ENCODE data around the gene XPO4.

The XPO4 gene

GRCh38 chr13:20826301-20826700 lies 76.2 kb downstream of the XPO4 start:
- no peak for DNase-seq

- DNase-seq: no peak
These were observed 77.1 kb downstream of the XPO4 start for GRCh38 chr13:20825477-20825875.

GRCh38 chr13:20824762-20825476 lies 77.6 kb downstream of the XPO4 start:
- no peak for DNase-seq

DNA sequence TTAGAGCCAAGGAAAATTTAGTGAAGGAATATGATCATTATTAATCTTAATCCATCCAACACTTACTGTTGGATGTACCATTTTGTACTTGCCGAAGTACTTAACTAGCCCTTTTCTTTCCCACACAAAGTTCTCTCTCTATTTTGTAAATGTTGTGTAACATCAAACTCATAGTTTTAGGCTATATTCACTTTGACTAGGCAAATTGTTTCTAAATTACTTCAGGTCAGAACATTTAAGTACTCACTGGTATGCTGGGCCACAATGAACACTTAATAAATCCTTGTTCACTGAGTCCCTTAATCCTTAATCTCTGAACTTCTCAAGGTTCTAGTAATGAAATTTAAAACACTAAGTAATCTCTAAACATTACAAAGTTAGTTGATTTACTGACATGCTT lies 79.5 kb downstream of the XPO4 start:
- no peak for DNase-seq

DNA sequence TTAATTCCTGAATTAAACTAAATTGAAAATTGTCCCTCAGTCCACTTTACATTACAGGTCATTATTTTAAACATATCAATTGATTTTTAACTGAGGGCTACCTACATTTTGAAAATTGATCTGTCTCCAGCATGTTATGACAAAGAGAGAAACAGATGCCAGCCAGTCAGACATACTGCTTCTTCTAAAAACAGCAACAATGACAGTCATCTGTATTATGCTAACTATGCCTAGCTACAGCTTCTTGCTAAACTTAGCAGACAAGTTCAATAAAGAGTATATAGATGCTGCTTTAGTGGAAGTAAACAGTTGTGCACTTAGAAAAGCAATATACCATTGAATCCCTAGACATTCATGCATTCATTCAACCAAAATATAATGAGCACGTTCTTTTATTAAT lies 80.1 kb downstream of the XPO4 start:
- DNase-seq: no peak

- no peak for DNase-seq
These were observed 82.8 kb downstream of the XPO4 start for GRCh38 chr13:20819715-20820114.

- no peak for DNase-seq
These were observed 87.1 kb downstream of the XPO4 start for GRCh38 chr13:20815464-20815863.

GRCh38 chr13:20814224-20814910 lies 88.2 kb downstream of the XPO4 start:
- DNase-seq: no peak

- DNase-seq: no peak
These were observed 89.7 kb downstream of the XPO4 start for GRCh38 chr13:20812890-20813289.

DNA sequence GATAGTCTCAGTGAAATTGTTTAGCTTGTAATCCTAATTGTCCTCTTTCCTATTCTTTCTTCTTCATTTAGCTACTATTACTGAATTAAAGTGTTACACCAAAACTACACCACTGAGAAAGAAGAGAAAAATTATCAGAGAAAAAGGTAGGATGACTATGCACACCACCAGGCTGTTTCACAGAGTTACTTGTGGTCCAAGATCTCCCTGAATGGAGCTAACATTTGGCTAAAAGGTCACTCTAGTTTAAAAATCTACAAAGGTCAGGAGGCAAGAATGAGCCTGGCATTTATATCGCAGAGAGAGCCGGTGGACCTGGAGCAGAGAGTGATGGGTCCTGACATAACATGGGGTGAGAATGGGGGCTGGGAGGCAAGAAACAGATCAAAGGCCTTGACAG lies 91.7 kb downstream of the XPO4 start:
- no peak for DNase-seq

GRCh38 chr13:20808874-20809273 lies 93.7 kb downstream of the XPO4 start:
- DNase-seq: no peak

DNA sequence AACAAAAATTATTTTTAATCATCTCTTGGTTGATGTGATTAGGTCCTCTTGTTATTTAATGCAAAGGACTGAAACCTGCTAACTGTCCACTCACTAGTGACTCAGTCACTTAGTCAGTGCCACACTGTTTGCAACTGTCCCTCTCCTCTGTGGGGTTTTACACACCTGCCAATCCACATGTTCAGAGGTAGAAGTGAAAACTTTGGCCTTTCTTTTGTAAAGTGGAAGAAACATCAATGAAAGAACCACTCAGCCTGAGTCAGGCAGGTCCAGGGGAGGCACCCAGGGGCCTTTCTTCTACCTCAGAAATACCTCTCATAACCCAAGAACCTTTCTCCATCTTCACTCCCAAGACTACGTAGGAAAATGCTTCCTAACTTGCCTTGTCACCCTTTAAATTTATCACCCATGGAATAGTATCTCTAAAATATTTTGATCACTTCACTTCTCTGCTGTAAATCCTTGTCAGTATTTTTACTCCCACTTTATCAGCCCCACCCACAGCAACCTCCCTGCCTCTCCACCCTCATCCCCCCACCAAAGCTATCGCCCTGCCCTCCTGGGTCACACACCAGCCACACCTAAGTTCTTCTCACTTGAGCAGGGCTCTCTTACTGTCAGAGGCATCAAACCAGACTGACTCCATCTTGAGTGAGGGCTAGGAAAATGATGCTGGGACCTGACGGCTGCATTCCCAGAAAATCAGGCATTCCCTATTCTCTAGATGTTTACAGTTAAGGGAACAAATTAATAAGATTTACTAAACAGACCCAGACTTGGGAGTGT lies 99.2 kb downstream of the XPO4 start:
- no peak for DNase-seq

DNA sequence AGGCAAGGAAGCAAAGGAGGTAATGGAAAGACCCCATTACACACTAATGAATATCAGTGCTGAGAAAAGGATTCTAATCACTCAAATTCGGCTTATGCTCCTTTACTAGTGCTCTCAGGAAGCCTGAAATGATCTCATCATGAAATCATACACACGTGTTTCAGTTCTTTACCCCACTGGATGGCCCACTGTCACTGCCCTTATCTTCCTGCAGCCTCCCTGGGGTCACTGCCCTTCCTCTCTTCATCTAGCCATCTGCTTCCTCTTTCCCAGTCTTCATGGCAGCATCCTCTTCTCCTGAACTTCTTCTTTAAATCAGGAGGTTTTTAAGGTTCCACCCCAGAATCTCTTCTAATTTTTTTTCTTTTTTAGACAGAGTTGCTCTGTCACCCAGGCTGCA lies 100.8 kb downstream of the XPO4 start:
- DNase-seq: no peak

GRCh38 chr13:20799726-20800416 lies 102.7 kb downstream of the XPO4 start:
- no peak for DNase-seq

GRCh38 chr13:20798027-20798426 lies 104.5 kb downstream of the XPO4 start:
- no peak for DNase-seq

- no peak for DNase-seq
These were observed 105.6 kb downstream of the XPO4 start for GRCh38 chr13:20796791-20797508.

GRCh38 chr13:20789665-20790064 lies 112.9 kb downstream of the XPO4 start:
- no peak for DNase-seq

GRCh38 chr13:20788312-20788711 lies 114.2 kb downstream of the XPO4 start:
- no peak for DNase-seq

- DNase-seq: no peak
These were observed 115.4 kb downstream of the XPO4 start for GRCh38 chr13:20787180-20787579.

DNA sequence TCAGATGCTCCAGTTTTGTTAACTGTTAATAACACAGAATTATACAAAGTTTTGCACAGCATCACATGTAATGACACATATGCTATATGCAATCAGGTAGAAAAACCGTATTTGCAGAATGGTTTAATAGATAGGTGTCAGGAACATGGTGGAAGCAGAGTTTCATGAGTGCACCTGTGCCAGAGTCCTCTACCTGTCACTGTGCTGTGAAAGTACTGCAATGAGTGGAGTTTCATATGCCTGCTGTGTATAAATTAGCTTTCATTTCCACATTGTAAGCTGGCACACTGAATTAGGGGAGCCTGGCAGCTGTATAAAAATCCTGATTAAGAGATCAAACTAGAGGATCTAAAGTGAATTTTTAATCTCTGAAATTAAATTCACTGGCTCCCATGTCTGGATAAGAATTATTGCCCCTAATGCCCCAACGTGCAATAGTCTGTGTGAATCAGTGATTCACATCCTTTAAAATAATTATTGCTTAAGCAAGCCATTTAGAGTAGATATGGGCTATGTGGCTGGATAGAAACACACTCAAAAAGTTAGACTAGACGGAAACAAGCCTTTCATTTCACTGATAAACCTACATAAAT lies 120.3 kb downstream of the XPO4 start:
- DNase-seq: no peak

DNA sequence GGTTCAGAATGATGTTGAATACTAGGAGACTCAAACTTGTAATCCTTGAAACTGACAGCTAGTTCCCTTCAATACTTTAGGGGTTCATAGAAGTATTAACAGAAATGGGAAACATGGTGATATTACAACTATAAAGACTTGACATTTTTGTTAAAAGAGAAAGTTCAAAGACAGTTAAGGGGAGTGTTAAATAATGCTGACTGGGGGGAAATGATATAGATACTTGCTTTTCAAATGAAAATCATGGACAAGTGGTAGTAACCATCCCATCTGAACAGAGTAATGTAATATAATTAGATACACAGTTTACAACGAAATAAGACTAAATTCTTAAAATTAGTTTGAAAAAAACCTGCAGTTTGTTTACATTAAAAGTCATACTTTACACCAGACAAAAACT lies 122.2 kb downstream of the XPO4 start:
- no peak for DNase-seq

- no peak for DNase-seq
These were observed 123.1 kb downstream of the XPO4 start for GRCh38 chr13:20779405-20779804.
